NCI-H82 (cell line): ENCODE data around the gene KIF25.

Source experiments
- DNase-seq: peaks from one replicate; lab custom pipeline; 2025; lab: John Stamatoyannopoulos, UW

Gene KIF25

GRCh38 chr6:168037242-168037641 lies 39.8 kb downstream of the KIF25 start:
- DNase-seq: no peak

DNA sequence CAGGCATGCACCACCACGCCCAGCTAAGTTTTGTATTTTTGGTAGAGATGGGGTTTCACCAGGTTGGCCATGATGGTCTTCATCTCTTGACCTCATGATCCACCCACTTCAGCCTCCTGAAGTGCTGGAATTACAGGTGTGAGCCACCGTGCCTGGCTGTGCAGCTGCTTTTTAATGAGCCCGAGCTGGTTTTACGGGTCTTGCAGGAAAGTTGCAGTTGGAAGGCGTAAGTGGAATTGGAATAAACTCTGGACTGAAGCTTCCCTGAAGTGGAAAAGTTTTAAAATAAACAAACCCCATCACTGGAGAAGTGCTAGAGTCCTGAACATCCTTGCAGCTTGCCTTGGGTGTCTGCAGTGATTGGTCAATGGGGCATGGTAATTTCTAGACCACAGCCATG lies 40.4 kb downstream of the KIF25 start:
- no peak for DNase-seq

DNA sequence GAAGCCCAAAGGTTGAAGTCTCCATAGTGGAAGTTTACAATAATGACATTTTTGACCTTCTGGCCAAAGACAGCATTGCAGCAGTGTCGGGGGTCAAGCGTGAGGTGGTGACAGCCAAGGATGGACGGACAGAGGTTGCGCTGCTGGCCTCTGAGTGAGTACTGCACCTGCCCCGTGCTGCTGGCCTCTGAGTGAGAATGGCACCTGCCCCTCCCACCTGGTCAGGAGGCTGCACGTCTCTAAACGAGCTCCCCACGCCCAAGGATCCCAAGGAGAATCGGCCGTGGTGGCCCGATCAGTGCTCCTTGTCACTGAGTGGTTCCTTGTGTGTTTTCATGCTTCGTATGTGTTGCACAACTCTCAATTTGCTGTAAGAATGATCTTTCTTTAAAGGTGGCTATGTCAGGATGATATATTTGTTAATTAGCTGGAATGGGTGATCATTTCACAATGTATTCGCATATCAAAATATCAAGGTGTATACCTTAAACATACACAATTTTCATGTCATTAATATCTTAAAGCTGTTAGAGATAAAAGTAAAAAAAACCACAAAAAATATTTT lies 41.2 kb downstream of the KIF25 start:
- no peak for DNase-seq

GRCh38 chr6:168039301-168039700 lies 41.8 kb downstream of the KIF25 start:
- DNase-seq: no peak

- no peak for DNase-seq
Measured at GRCh38 chr6:168039849-168040248, 42.4 kb downstream of the KIF25 start.

- no peak for DNase-seq
Measured at GRCh38 chr6:168040856-168041496, 43.5 kb downstream of the KIF25 start.

DNA sequence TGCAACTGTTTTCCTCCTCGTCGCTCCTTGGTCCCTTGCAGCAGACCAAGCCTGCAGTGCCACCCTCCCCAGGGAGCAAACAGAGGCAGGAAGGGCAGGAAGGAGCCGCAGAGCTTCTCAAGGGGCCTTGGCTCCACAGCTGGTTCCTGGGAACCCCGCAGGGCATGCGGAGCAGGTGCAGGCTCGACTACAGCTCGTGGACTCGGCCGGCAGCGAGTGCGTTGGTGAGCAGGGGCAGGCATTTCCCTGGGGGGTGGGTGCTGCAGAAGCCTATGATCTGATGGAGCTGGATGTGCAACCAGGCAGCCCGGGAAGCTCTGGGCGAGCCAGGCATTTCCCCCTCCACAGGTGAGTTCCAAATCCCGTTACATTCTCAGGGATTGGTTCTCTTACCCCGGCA lies 44.5 kb downstream of the KIF25 start:
- DNase-seq: no peak

DNA sequence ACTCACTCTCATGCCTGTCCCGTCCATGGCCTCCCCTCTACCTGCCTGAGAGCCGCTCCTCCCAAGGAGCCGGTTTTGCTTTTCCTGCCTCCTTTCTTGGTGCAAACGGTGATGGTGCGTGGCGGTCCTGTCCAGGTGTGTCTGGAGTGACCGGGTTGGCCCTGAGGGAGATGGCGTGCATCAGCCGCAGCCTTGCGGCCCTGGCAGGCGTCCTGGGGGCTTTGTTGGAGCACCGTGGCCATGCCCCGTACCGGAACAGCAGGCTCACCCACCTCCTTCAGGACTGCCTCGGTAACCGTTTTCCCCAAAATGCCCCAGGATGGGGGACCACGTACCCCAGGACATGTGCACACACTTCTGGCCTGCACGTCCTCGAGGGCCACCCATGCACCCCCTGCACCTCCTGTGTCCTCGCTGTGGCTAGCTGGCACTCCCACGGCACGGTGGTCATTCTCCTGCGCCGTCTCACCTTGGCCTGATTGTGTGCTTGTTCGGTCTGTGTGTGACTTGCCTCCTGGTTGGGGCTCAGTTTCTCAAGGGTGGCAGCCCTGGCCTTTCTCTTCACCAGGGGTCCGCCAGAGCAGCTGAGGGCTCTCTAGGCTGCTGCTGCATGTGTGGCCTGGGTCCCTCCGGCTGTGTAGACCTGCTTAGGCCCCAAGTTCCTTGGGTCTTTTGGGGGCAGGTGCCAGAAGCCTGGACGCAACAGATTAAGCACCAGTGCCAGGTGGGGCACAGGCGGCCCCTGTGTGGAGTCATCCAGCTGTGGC lies 45.1 kb downstream of the KIF25 start:
- no peak for DNase-seq

- DNase-seq: no peak
Measured at GRCh38 chr6:168043193-168043847, 45.8 kb downstream of the KIF25 start.

GRCh38 chr6:168043848-168044415 lies 46.5 kb downstream of the KIF25 start:
- no peak for DNase-seq

DNA sequence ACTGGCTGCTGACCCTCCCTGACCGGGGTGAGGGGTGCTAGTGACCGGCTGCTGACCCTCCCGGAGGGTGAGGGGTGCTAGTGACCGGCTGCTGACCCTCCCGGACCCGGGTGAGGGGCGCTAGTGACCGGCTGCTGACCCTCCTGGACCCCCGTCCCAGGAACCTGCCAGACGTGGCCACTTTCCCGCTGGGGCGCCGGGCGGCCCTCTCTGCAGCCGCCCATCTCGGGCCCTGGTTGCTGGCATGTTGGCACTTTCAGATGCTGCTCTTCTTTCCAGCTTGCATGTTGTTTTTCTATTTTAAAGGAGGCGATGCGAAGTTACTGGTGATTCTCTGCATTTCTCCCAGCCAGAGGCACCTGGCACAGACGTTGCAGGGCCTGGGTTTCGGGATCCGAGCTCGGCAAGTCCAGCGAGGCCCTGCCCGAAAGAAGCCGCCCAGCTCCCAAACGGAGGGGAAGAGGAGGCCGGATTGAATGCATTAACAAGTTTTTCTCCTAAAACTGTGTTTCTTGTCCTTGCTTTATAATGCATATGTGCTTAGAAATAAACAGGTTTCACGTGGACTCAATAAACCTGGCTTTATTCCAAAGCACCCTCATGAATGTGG lies 47.2 kb downstream of the KIF25 start:
- DNase-seq: no peak

GRCh38 chr6:168045141-168045691 lies 47.7 kb downstream of the KIF25 start:
- DNase-seq: peak; percentile 23

DNA sequence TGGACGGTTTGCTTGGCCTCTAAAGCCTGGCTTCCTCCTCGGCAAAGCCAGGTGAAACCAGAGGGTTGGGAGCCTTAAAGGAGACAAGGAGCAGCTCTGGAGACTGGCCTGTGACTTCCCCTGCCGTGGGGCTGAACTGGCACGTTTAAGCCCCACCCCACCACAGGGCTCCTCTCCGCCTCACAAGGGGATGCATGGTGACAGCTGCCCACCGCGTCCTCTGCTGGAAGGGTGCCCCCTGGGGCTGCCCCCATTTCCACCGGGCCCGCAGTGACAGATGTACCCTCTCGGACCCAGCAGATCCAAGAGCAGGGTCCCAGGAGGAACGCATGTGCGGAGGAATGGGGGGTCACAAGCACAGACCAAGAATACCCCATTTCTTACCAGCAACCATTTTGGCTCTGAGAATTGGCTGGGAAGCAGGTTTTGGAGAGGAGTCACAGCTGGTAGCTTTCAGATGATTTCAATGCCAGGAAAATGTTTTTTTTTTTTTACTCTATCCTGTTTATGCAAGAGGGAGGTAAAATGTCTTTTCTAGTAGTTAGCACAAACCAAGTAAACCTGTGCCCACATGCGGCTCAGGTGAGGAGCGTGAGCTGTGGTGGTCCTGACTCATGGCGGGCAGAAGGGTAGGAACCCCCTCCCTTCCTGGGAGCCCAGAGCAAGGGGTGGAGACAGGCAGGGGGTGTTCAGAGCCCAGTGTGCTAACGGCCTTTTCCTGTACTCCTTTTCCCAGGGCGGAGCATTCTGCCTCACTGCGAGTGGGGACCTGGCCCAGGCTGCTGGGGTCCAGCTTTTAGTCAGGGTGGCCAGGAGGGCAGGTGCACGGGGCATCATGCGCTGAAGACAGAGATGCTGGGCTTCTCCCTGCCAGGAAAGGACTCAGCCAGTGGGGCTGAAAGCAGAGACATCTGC lies 48.5 kb downstream of the KIF25 start:
- DNase-seq: no peak

- DNase-seq: no peak
Measured at GRCh38 chr6:168046696-168047095, 49.2 kb downstream of the KIF25 start.

DNA sequence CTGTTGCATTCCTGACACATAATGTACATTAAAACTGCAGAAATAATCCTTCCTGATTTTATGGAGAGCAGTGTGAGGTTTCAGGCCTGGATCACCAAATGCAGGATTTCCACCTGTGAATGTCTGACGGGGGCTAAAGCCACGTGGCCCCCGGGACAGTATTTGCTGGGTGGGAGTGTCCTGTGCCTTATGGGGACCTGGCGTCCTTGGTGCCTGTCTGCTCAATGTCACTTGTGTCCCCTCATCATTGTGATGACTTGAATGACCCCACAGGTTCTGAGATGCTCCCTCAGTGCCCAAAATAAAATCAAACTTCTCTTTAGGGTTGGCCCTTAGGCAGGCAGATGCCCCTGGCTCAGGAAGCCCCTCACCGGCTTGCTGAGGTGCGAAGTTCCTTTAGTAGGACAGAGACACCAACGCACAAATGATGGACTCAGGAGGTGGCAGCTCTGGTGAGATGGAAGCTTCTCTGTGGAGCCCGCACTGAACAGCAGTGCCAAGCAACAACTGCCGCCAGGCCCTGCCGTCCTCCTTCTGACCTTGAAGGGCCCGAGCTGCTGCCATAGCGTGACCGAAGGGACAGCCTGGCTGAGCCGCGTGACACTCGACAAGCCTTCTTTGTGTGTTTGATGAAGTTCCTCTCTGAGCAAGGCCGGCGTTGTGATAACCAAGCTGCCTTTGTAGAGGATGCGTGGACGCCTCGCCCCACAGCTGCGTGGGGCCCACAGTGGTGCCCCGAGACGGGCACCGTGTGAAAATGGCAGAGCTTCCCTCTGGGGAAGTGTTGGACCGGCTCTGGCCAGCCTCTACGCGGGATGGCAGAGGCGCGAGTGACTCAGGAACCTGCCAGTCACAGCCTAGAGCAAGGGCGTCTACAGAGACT lies 50.6 kb downstream of the KIF25 start:
- no peak for DNase-seq

DNA sequence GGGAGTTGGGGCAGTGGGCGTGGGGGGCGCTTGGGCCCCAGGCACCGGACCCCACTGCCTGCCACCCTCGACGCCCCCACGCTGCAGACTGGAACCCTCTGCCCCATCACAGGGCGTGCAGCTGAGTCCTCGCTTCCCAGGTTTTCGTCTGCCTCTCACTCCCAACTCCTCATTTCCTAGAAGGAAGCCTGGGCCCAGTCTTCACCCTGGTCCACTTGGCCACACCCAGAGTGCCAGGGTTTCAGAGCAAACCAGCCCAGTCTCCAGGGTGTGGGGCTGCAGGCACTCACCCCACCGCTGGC lies 51.2 kb downstream of the KIF25 start:
- no peak for DNase-seq

DNA sequence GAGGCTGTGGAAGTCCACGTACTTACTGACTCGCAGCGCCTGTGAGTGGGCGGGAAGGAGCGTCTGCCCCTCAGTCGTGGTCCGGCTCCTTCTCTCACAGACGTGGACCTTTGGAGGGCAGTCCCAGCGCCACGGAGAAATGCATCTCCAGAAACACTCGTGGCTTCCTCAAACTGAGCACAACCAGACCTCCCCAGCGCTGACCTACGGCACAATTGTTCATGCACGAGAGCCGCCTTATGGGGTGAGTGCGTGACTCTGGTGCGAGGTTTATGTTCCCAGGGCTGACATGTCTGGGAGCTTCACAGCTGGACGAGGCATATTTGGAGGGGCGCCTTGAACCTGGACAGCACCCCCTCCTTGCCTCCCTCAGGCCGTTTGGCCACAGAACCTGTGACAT lies 51.8 kb downstream of the KIF25 start:
- no peak for DNase-seq

- DNase-seq: no peak
Measured at GRCh38 chr6:168049706-168050224, 52.3 kb downstream of the KIF25 start.

- no peak for DNase-seq
Measured at GRCh38 chr6:168050225-168050880, 52.9 kb downstream of the KIF25 start.
